ENCODE measurements around the gene APOM. TPM values are rescaled to one million over a fixed set of nuclear protein-coding genes. Genes with fewer than 3 reads are reported as not detected.

APOM gene
- total RNA-seq, 1 donor from 2014 or later, result 2.6 TPM

GRCh38 chr6:31642798-31643570, 12.7 kb upstream of the APOM start:
- Histone ChIP-seq H3K27me3 (no peaks in the 10 kb centered on the region), H3K9me3 (no peaks in the 10 kb centered on the region), H3K4me1 (no peaks in the 10 kb centered on the region), H3K36me3 (peaks cover 98% of the 10 kb centered on the region), H3K27ac (no peak overlapping the region), H3K4me3 (no peak overlapping the region)
- DNase-seq, result no peak
- no peak for TF ChIP-seq CTCF (IDR thresholded peaks at IDR 0.05)
- no peak for ATAC-seq
- intact Hi-C loops (cut with DNase I), result no loop called here

DNA sequence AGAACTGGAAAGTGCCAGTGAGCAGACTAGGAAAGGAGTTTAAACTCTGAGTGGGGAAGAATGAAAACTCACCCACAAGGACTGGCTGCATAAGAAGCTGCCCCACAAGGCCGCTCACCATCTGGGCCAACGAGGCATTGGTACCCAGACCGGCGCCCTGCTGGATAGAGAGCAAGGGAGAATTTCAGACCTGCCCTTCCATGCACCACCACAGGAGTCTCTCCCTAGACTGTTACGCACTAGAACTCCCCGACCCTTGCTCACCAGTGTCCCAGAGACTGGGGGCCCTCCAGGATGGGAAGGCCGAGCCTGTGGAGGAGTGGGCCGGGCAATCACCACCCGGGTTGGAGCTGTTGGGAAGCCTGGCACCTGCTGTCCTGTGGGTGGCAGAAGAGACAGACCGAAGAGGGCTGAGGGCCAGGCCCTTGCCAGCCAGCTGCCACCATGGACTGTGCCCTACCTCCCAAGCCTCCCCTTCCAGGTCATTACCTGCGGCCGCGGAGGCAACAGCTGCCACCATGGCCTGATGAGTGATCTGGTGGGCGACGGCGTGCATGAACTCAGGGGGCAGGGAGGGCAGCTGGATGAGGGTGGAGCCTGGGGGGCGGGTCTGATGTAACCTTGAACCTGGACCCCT, 11.8 kb upstream of the APOM start:
- peaks cover 100% of the 10 kb centered on the region for H3K36me3 ChIP-seq
- H3K4me3 ChIP-seq, result no peak overlapping the region
- intact Hi-C loops (cut with DNase I), result no loop called here
- TF ChIP-seq CTCF (IDR thresholded peaks at IDR 0.05), result no peak
- H3K4me1 ChIP-seq, result no peaks in the 10 kb centered on the region
- H3K9me3 ChIP-seq, result no peaks in the 10 kb centered on the region
- no peak for ATAC-seq
- H3K27me3 ChIP-seq, result no peaks in the 10 kb centered on the region
- no peak overlapping the region for H3K27ac ChIP-seq
- DNase-seq, result no peak

DNA sequence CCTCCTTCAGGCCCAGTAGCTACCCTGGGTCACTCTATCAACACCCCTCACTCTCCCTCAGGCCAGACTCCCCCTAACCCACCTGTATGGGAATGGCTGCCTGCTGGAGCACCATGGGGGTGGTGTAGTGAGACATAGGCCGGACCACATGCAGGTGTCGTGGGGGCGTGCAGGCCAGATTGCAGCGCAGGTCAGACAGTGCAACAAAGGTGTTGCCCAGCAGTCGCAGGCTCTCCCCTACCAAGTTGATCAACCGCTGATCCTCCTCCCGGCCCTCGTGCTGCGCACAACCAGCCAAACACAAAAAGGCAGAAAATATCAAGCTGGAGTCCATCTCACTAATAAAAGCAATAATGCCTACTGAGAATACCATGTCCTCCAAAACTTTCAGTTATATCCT, 10.4 kb upstream of the APOM start:
- TF ChIP-seq CTCF (IDR thresholded peaks at IDR 0.05), result no peak
- intact Hi-C loops (cut with DNase I), result no loop called here
- Histone ChIP-seq H3K4me3 (no peak overlapping the region), H3K27ac (no peak overlapping the region), H3K36me3 (peaks cover 99% of the 10 kb centered on the region), H3K27me3 (no peaks in the 10 kb centered on the region), H3K9me3 (no peaks in the 10 kb centered on the region), H3K4me1 (no peaks in the 10 kb centered on the region)
- no peak for DNase-seq
- ATAC-seq, result no peak

DNA sequence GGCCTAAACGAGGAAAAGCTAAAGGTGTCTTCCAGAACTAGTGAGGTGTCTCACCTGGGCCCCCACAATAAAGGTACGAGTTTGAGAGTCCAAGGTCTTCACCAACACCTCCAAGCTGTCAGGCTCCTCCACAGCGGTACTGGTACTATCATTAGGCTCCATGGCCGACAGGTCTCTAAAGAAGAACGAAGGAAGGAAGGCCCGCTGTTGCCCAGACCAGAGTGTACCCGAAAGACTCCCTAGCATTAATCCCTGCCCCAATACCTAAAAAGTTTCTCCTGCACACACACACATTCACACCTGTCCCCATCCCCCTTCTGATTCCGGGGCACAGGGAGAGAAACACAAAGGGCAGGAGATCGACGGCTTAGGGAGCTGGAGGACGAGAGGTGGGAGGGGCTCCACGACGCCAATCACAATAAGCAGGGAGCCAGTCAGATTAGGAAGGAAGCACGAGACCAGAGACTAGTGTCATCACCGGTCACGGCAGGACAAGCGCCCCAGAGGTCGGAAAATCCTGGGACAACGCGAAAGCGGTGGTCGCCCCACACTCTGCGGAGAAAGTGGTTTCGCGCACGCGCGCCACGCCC, 4.0 kb upstream of the APOM start:
- intact Hi-C loops (cut with DNase I), result no loop called here
- Histone ChIP-seq H3K36me3 (peaks cover 45% of the 10 kb centered on the region), H3K27ac (peak overlapping the region; percentile 96), H3K4me3 (peak overlapping the region; percentile 76), H3K4me1 (peaks cover 12% of the 10 kb centered on the region), H3K9me3 (no peaks in the 10 kb centered on the region), H3K27me3 (no peaks in the 10 kb centered on the region)
- ATAC-seq, result peak; percentile 78
- TF ChIP-seq CTCF (IDR thresholded peaks at IDR 0.05), result no peak
- DNase-seq, result no peak

DNA sequence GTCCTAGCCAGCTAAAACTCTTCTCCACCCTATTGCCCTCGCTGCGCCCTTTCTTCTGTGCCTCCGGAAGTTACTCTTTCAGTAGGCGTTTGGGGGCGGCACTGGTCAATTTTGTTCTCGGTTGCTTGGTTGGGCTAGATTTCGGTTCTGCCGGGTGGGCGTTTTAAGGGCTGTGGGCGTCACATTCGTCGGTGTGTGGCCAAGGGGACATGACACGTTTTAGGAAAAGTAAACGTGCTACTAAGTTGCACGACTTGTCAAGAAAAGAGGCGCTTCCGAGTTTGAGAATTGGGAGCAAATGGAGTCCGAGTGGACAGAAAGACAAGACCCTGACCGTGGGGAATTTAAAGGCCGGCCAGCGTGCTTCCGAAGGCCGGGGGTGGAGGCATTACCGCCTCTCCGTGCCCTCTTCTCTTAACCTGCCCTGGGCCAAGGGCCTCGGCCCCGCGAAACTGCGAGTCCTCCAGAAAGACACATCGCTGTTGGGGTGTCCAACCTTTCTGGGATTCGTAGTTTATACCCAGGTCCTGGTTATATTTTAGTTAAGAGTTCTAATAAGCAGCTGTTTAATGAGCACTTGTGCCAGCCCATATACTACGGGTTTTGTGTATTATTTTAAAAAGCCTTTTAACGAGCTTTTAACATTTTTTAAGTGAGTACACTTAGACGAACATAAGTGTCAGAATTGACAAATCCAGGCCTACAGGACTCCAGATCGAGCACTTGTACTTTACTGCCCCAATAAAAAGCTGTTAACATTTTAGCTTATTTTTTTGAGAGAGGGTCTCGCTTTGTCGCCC, 2.6 kb upstream of the APOM start:
- intact Hi-C loops (cut with DNase I), result no loop called here
- H3K27ac ChIP-seq, result peak overlapping the region; percentile 96
- DNase-seq (peak; percentile 90), ATAC-seq (peak; percentile 78)
- peak; percentile 18 for TF ChIP-seq CTCF (IDR thresholded peaks at IDR 0.05)
- no peaks in the 10 kb centered on the region for H3K9me3 ChIP-seq
- H3K4me3 ChIP-seq, result peak overlapping the region; percentile 76
- no peaks in the 10 kb centered on the region for H3K27me3 ChIP-seq
- peaks cover 44% of the 10 kb centered on the region for H3K36me3 ChIP-seq
- peaks cover 22% of the 10 kb centered on the region for H3K4me1 ChIP-seq

Data from upper lobe of right lung (tissue), 1 donor.